GM18951 (cell line): ENCODE measurements around the gene TRAPPC3L.

Experiments
- POLR2A ChIP-seq: IDR thresholded peaks from 4 replicates; pipeline ENCODE4 v1.6.1; 2011; ENCODE audit warnings: mild to moderate bottlenecking; ENCODE audit not compliant: insufficient read length, insufficient read depth; ENCODE audit errors: extremely low read depth
- in situ Hi-C: fragments of 300-500 bp; cut with MboI; formaldehyde crosslinking; loops from one replicate; pipeline ENCODE4 v1.12.0; 2022; ENCODE audit warnings: low sequenced_read_pairs, mixed read lengths, inconsistent platforms; ENCODE audit not compliant: unreplicated experiment

The TRAPPC3L gene

DNA sequence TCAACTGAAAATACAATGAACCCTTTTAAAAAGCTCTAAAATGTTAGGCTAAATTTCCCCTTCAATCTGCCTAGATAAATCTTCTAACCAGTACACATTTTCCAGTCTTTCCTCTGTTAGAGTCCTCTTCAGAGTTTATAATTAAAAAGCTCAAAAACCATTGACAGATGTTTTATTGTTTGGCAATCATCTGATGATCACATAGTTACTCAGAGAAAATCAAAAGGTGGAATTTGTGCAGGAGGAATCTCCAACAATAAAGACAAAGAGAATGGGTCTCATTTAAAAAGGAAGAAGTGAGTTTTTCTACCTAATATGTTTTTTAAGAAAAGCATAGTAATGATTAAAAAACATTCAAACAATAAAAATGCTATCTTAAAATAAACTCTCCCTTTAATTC is 3.1 kb downstream of the TRAPPC3L start:
- TF ChIP-seq POLR2A: no peak
- in situ Hi-C loops: no loop called here

DNA sequence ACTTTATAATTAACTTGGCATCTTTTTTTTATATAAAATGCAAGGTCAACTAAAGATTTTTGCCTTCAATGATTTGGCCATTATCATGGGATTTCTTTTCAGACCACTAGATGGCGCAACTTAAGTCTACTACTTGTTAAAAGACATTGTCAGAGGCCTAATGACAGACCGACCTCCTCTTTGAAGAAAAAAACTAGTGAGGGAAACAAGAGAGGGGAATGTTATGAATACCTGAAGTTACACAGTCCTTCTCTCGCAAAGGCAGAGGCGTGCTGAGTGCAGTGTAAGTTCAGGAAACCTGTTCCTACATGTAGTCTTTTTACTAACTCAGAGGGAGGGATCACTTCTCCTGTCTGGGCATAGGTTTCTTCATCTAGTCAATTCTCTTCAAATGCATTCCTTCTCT is 9.3 kb downstream of the TRAPPC3L start:
- in situ Hi-C loops: loop anchor here (10.0 kb wide), 1 partner anchor 241 kb away; no protein-coding TSS in a partner anchor
- no peak for TF ChIP-seq POLR2A

DNA sequence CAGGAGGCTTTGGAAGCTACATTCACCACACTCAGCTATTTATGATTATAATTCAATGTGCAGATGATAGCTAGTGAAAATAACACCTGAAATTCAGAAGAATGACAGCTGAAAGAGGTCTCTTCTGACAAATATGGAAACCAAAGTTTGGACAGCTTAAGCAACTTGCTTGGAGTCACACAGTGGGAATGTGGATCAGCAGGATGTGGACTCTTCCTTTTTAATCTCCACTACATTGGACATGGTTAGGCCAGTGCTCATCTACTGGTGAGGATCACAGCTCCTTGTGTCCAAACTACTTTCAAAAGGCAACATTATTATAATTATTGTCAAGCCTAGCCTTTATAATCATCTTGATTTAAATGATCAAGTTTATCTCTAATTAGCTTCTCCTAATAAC is 10.4 kb downstream of the TRAPPC3L start:
- no peak for TF ChIP-seq POLR2A
- in situ Hi-C loops: loop anchor here (10.0 kb wide), 1 partner anchor 240 kb away; no protein-coding TSS in a partner anchor

DNA sequence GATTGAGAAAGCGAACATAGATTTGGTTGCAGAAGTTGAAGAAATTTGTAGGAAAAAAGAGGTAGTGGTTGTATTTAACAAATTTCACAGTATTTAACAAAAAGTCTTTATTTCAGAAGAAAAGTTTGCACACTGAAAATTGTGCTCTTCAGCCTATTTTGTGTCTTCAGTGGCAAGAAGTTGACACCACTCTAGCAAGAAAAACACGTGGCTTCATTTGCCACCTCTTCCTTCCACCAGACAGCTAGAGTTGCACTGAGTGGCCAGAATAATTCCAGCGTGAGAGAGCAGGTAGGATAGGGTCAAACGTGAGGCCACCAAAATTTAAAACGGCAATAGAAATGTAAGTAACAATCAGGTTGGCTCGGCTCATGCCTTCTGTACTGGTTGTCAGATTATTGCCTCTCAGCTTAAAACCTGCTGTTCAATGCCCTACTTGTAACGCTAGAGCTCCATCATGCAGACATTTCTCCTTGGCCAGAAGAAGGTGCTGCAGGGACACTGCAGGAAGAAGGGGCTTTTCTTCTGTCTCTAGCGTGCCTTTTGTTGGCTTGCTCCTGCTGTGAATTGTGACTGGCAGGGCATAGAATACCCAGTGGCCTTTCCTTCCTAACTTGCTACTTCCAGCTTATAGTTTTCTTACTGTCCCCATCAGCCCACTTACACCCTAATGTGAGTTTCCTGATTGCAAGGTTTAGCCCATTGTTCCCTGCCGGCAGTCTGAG is 12.1 kb downstream of the TRAPPC3L start:
- no peak for TF ChIP-seq POLR2A
- in situ Hi-C loops: loop anchor here (10.0 kb wide), 1 partner anchor 239 kb away; no protein-coding TSS in a partner anchor

DNA sequence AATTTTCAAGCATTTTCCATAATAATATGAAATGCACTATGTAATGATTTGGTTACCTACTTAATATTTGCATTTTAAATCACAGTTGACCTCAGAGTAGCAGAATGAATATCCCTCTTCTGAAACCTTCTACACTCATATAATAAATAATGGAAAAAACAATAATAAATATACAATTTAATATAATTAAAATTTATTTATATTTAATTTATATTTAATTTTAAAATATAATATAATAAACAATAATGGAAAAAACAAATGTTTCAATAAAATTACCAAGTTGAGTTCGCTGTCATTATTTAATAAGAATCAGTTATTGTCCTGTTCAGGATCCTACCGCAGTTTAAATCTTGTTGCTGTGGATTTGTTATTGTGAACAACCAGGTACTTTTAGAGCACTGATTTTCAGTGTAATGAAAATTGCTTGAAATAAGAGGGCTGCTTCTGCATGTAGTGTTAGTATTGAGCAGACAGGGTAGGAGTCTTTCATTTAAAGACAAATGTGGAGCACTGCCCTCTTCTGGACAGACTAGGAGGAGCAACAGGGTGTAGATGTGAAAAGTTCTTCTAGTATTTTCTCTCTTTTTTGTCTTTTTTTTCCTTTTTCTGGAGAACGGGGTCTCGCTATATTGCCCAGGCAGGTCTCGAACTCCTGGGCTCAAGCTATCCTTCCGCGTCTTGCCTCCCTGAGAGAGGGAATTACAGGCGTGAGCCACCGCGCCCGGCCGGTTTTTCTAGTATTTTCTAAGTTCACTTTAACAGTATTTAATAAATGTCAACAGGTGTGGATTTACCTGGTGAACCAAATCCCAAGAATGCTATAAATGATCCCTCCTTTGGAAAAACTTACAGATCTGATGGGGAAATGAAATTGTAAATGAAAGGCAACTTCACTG is 13.6 kb downstream of the TRAPPC3L start:
- in situ Hi-C loops: loop anchor here (10.0 kb wide), 1 partner anchor 237 kb away; no protein-coding TSS in a partner anchor
- no peak for TF ChIP-seq POLR2A

DNA sequence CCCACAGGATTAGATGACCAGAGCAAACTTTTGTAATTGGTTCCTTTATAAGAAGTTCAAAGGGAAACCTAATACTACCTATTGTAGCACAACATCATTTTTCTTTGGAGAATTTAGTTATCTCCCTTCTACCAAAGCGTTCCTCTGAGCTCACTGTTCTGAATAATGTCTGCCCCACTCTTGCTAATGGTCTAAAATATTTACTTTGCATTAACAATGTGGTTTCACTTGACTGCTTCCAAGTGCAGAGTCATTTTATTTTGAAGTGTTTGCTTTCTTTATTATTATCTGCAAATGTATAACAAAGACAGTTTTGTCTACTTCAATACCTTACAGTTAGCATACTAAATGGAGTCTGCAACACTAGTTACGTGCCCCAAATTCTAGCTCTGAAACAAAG is 15.0 kb downstream of the TRAPPC3L start:
- no peak for TF ChIP-seq POLR2A
- in situ Hi-C loops: loop anchor here (10.0 kb wide), 1 partner anchor 236 kb away; no protein-coding TSS in a partner anchor

DNA sequence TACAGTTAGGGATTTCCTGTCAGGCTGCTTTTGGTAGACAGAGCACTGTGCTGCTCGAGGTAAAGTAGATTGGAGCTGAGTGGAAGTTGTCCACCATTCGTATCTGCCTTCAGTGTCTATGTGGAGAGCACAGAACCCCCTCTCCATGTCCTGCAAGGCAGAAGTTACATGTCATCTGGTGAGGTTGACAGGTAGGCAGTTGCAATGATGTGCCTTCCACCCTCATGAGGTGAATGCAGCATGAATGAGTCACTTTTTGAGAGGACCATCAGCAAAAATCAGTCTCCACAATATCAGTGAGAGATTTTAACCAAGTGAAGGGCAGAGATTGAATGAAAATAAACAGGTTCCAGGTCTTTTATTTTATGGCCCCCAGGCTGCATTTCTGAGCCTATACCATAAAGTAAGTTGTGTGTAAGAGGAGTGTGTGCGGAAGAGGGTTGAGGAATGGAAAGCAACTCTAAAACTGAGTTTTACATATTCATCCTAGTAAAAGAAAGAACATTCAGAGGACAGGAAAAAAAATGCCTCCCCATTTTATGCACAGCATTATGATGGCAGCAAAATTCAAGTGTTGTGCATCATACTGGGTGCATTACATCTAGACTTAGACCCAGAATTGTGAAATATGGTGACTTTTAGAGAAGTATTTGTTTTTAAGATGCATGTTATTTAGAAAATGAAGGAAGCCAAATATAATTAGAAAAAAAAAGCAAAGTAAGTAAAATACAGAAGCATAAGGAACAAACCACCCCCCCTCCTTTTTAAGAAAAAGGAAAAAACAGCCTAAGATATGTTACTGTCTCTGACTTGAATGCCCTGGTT is 15.8 kb downstream of the TRAPPC3L start:
- in situ Hi-C loops: loop anchor here (10.0 kb wide), 1 partner anchor 235 kb away; no protein-coding TSS in a partner anchor
- no peak for TF ChIP-seq POLR2A

DNA sequence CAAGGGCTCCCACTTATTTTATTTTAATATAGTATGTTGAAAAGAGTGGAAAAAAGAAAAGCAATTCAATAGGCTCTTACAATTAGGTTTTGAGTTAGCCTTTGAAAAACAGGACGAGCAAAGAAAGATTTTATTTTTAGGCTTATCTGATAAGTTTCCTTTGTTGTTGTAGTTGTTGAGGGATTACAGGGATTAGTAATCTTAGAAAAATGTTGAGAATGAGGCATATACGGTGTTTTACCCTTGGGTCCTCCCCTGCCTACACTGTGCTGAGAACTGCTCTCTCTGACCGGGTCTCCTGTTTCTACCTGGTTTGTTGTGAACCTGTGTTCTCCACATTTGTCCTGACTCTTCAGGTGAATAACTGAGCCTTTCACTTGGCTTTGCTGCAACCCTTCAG is 16.7 kb downstream of the TRAPPC3L start:
- in situ Hi-C loops: no loop called here
- no peak for TF ChIP-seq POLR2A

DNA sequence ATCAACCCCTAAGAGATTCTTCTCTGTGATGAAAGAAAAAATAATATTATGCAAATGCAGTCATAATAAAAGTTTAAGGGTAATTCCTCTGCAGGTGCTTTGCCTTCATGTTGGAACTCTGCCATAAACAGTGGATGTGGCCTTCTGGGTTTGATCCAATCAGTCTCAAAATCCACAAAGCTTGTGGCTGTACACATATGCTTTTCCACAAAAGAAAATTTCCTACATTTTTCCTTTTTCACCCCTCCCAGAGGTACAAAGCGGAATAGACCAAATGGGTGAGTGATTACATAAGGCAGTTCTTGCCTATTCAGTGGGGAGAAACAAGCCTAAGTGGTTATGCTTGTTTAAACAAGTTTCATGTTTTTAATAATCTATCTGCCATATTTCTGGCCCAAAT is 17.4 kb downstream of the TRAPPC3L start:
- in situ Hi-C loops: no loop called here
- no peak for TF ChIP-seq POLR2A

DNA sequence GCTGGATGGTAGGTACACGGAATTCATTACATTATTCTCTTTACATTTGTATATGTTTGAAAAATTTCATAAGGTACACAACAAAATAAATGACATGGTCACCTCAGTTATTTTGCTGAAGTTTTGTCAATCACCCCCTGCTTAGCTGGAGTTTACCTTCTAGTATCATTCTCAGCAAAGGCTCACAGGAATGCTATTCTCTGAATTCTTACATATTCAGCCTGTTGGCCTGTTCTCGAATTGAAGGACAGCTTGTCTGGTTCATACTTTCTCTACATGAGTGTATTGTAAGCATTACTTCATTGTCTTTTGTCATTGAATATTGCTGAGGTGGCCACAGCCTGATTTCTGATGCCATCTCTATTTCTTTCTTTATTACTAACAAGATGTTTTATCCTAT is 21.2 kb downstream of the TRAPPC3L start:
- TF ChIP-seq POLR2A: no peak
- in situ Hi-C loops: no loop called here

DNA sequence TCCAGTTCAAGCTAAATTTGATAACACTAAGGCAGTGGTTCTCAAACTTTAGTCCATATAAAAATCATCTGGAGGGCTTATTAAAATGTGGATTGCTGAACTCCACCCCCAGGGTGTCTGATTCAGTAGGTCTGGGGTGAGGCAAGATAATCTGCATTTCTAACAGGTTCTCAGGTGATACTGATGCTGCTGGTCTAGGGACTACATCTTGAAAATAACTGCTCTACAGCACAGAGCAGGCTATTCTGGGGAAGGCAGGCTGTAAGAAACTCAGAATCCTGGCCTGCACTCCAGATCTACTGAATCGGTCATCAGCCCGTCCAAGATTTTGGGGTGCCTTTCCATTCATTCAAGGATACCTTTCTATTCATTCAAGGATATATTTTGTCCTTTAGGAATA is 22.6 kb downstream of the TRAPPC3L start:
- in situ Hi-C loops: no loop called here
- TF ChIP-seq POLR2A: no peak

DNA sequence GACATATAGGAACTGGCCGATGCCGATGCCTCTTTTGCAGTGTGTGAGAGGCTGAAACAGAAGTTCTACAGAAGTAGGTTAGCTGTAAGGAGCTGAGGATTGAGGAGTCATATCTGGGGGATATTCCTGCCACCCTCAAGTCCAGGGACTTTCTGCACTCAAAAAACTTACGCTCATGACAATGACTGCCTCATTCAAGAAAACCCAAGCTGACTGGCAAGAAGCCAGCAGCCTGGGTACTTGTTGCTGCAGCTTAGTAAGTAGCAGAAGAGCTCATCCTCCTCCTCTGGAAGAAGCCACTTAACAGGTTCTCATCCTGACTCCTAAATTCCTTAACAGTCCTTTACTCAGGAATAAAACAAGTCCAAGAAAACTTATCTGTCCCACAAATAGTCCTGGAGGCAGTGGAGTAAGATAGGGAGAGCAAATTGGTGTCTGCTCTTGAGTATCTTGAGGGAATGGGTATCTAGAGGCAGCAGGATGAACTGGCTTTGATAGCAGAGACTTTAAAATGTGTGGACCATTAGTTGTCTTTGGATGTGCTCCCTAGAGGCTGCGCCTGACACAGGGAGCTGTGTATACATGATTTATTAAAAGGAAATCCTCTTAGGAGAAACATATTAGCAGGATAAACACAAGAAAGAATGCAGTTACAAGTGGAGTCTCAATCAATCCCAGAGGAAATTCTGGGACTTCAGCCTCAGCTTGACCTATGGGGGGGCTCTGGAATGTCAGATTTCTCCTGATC is 26.7 kb downstream of the TRAPPC3L start:
- no peak for TF ChIP-seq POLR2A
- in situ Hi-C loops: no loop called here

DNA sequence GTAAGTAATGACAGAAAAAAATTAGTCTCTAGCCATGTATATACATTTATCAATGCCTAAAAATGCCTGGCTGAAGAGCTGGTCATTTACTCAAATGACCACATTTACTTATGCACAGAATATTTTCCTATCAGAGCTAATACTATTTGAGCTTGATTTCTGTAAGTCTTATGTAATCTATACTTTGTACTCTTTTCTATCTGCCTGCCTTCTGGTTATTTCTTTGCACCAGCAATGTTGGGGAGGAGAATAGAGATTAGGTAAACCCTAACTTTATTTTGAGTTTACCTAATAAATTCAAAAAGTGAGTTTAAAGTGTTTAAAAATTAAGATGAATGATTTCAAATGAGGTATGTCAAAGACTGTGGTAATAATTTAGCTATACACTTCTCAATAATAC is 30.3 kb downstream of the TRAPPC3L start:
- TF ChIP-seq POLR2A: no peak
- in situ Hi-C loops: no loop called here

DNA sequence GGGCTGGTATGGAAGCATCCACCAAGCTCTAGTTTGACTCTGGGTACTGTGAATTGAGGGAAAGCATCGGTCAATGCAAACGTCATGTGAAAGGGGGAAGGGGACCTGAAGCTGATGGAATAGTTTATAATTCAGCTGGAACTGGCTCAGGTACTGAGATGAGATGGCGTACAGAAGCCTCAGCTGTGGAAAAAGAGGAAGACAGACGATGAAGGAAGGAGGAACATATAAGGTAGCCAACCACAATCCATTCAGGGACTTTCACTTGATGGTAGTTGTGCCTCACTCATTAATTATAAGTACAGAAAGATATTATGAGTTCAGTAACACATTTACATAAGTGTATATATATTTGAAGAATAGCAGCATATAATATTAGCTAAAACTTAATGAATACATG is 31.4 kb downstream of the TRAPPC3L start:
- no peak for TF ChIP-seq POLR2A
- in situ Hi-C loops: no loop called here
